ENCODE results near the gene AOC3.
"Not testable (repeated sequence)": the region's sequence is repeated elsewhere in the genome, so short reads cannot be mapped to it uniquely, and the experiment has no call there.

The AOC3 gene

DNA sequence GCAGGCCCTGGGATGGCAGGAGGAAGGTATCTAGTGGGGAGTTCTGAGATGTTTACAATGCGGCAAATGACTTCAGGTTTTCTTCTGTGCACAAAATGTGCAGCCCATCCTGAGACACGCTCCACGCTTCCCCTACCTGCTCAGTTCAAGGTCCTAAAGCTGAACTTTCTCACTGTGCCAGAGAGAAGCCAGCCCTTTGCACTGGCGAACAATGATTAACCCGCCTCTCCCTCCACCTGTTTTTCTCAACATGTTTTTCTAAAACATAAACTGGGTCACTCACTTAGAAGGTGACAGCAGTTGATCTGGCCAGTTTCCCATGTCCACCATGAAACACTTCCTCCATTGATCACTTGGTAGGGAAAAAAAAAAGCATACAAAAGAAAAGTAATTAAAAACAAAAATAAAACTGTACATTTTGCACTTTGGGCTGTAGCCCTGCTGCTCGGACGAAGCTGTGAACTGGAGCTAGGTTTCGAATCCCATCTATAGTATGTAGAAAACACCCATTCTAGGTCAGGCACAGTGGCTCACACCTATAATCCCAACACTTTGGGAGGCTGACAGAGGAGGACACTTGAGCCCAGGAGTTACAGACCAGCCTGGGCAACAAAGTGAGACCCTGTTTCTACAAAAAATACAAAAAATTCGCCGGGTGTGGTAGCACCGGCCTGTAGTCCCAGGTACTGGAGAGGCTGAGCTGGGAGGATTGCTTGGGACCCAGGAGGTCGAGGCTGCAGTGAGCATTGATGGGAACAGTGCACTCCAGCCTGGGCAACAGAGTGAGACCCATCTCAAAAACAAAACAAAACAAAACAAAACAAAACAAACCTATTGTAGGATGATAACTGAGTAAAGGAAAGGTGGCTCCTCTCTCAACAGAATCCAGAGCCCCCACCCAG lies 43.5 kb downstream of the AOC3 start:
- no peak for DNase-seq (ENCODE audit: low read depth in 2 of 2)

GRCh38 chr17:42895185-42895555 lies 44.2 kb downstream of the AOC3 start:
- DNase-seq (ENCODE audit: low read depth in 2 of 2): no peak

DNA sequence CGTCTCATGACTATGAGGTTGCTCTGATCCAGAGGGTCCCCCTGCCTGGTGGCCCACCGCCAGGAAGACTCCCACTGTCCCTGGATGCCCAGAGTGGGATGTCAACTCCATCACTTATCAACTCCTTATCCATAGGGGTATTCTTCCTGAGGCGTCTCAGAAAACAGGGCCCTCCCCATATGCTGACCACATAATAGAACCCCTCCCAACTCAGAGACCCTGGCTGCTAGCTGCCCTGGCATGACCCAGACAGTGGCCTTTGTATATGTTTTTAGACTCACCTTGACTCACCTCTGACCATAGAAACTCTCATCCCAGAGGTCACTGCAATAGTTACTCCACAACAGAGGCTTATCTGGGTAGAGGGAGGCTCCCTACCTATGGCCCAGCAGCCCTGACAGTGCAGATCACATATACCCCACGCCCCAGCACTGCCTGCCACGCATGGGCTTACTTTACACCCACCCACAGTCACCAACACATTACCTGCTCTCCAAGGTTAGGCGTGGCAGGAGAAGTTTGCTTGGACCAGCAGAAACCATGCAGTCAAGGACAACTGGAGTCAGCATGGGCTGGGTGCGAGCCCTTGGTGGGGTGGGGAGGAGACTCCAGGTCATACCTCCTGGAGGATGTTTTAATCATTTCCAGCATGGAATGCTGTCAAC lies 47.3 kb downstream of the AOC3 start:
- no peak for DNase-seq (ENCODE audit: low read depth in 2 of 2)

DNA sequence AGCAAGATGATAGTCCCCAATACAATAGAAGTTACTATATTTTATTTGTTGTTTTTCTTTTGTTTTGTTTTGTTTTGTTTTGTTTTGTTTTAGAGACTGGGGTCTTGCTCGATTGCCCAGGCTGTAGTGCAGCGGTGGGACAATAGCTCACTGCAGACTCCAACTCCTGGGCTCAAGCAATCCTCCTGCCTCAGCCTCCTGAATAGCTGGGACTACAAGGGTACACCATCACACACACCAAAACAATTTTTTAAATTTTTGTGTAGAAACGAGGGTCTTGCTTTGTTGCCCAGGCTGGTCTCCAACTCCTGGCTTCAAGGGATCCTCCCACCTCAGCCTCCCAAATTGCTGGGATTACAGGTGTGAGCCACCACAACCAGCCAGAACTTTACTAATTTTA lies 49.0 kb downstream of the AOC3 start:
- not testable (repeated sequence) for DNase-seq (ENCODE audit: low read depth in 2 of 2)

DNA sequence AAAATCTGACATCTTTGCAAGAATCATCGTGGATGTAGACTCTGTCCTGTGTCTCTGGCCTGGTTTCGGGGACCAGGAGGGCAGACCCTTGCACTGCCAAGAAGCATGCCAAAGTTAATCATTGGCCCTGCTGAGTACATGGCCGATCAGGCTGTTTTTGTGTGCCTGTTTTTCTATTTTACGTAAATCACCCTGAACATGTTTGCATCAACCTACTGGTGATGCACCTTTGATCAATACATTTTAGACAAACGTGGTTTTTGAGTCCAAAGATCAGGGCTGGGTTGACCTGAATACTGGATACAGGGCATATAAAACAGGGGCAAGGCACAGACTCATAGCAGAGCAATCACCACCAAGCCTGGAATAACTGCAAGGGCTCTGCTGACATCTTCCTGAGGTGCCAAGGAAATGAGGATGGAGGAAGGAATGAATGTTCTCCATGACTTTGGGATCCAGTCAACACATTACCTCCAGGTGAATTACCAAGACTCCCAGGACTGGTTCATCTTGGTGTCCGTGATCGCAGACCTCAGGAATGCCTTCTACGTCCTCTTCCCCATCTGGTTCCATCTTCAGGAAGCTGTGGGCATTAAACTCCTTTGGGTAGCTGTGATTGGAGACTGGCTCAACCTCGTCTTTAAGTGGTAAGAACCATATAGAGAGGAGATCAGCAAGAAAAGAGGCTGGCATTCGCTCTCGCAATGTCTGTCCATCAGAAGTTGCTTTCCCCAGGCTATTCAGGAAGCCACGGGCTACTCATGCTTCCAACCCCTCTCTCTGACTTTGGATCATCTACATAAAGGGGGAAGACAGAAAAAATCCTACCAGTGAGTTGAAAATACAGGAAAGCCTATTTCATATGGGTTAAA lies 49.7 kb downstream of the AOC3 start, which contains the start of gene G6PC1:
G6PC1 (plus strand) TSS at position 340 of the 872 bp plus-strand sequence; CDS start at position 418, 78 bp downstream.
- DNase-seq (ENCODE audit: low read depth in 2 of 2): no peak

DNA sequence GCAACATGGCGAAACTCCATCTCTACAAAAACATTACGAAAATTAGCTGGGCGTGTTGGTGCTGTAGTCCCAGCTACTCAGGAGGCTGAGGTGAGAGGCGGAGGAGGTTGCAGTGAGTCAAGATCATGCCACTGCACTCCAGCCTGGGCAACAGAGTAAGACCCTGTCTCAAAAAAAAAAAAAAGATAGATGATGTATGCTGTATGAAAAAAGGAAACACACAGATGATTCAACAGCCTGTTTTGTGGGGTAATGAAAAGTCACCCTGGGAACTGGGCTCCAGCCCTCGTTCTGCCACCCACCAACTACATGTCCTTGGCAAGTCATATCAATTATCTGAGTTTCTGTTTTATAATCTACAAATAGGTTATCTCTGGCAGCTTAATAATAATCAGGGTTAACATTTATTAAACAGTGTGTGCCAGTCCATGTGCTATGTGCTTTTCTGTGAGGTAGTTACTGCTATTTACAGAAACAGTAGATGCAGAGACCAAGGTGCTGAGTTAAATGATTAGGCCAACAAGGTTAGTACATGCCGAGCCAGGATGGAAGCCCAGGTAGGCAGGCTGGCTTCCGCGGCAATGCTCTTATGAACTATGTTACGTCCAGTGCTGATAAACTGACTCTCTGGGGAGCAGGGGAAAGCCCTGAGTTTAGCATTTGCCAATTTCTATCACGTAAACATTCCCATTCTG lies 50.7 kb downstream of the AOC3 start:
- no peak for DNase-seq (ENCODE audit: low read depth in 2 of 2)

DNA sequence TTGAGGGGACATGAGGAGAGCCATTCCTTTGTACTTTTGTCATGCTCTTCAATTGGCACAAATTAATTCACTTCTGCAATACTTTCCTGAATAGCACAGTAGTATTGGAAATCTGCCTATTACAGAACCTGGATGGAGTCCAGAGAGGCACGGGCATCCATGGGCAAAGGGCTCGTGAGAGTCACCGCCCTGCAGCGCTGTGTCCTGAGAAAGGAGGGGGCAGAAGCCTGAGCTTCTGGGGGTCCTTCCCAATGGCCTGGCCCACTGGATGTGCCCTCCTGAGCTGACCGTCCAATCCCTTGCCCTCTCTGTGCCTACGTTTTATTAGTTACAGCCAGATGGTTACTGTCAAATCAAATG lies 53.1 kb downstream of the AOC3 start:
- no peak for DNase-seq (ENCODE audit: low read depth in 2 of 2)

- no peak for DNase-seq (ENCODE audit: low read depth in 2 of 2)
These were observed 55.9 kb downstream of the AOC3 start for GRCh38 chr17:42906772-42907446.
